ENCODE results near the gene AXIN1.

- TF ChIP-seq, protein P1, sequence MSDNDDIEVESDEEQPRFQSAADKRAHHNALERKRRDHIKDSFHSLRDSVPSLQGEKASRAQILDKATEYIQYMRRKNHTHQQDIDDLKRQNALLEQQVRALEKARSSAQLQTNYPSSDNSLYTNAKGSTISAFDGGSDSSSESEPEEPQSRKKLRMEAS (IDR thresholded peaks at IDR 0.05; ENCODE audit: insufficient read depth, insufficient read length), result no peak
- TF ChIP-seq CTCF (IDR thresholded peaks at IDR 0.05; ENCODE audit: extremely low read depth in 1 of 2, insufficient read depth in 1 of 2, low read depth in 1 of 2, low read length in 2 of 2), result no peak
Measured at GRCh38 chr16:290015-290680, 62.4 kb downstream of the AXIN1 start.

Measured in endothelial cell of umbilical vein (primary cell).